CD8-positive, alpha-beta memory T cell (primary cell): ENCODE data around the gene PPP1R12C. TPM values are rescaled to one million over a fixed set of nuclear protein-coding genes. Genes with fewer than 3 reads are reported as not detected.

ENCODE experiments used
- CTCF ChIA-PET: fragments of 350-600 bp; sonication (Branson Sonifier 250); formaldehyde crosslinking; loops from one replicate; lab custom pipeline; 2021; ENCODE audit warnings: antibody characterized with exemption; lab: Charles Lee
- POLR2A ChIA-PET: fragments of 350-600 bp; sonication (Branson Sonifier 250); formaldehyde crosslinking; loops from one replicate; lab custom pipeline; 2021; ENCODE audit warnings: antibody characterized with exemption; lab: Charles Lee
- DNase-seq, 5 donors: peaks; one replicate each; pipeline versions ENCODE4 v3.0.0 to v3.0.0-alpha.2; 2020 to 2022; ENCODE audit warnings: mixed read lengths in 1 of 5
- H3K27ac ChIP-seq: one replicate; pipeline ENCODE4 v1.7.0; 2013; ENCODE audit warnings: low read depth, mild to moderate bottlenecking, low read length, moderate library complexity
- H3K27me3 ChIP-seq: 2 replicates; pipeline ENCODE4 v1.7.0; 2013; ENCODE audit warnings: low read length, mild to moderate bottlenecking; ENCODE audit not compliant: insufficient read depth, poor library complexity, severe bottlenecking
- H3K36me3 ChIP-seq: 2 replicates; pipeline ENCODE4 v1.7.0; 2013; ENCODE audit warnings: mild to moderate bottlenecking, low read length, moderate library complexity; ENCODE audit not compliant: insufficient read depth
- H3K4me1 ChIP-seq: 2 replicates; pipeline ENCODE4 v1.7.0; 2013; ENCODE audit warnings: mild to moderate bottlenecking, low read length, moderate library complexity; ENCODE audit not compliant: insufficient read depth
- H3K4me3 ChIP-seq: 2 replicates; pipeline ENCODE4 v1.7.0; 2013; ENCODE audit warnings: mild to moderate bottlenecking, low read length
- H3K9me3 ChIP-seq: 2 replicates; pipeline ENCODE4 v1.7.0; 2013; ENCODE audit warnings: mild to moderate bottlenecking, low read length
- H3K27ac Mint-ChIP-seq, 8 donors: one replicate each; pipeline ENCODE4 v1.8.0; 2020 to 2021; ENCODE audit warnings: mixed read lengths in 8 of 8, mild to moderate bottlenecking in 6 of 8, inconsistent platforms in 3 of 8, moderate library complexity in 3 of 8
- H3K27me3 Mint-ChIP-seq, 2 donors: one replicate each; pipeline ENCODE4 v1.8.0; 2020 to 2021; ENCODE audit warnings: mixed read lengths in 2 of 2, mild to moderate bottlenecking in 1 of 2, moderate library complexity in 1 of 2
- H3K36me3 Mint-ChIP-seq, 3 donors: one replicate each; pipeline ENCODE4 v1.8.0; 2020 to 2021; ENCODE audit warnings: mixed read lengths in 3 of 3, inconsistent platforms in 1 of 3, mild to moderate bottlenecking in 1 of 3
- H3K4me1 Mint-ChIP-seq, 3 donors: one replicate each; pipeline ENCODE4 v1.8.0; 2020 to 2021; ENCODE audit warnings: mixed read lengths in 3 of 3, inconsistent platforms in 1 of 3, mild to moderate bottlenecking in 1 of 3
- H3K4me3 Mint-ChIP-seq, 7 donors: one replicate each; pipeline ENCODE4 v1.8.0; 2020 to 2021; ENCODE audit warnings: mixed read lengths in 7 of 7, mild to moderate bottlenecking in 6 of 7, moderate library complexity in 4 of 7, inconsistent platforms in 2 of 7
- H3K9me3 Mint-ChIP-seq, 5 donors: one replicate each; pipeline ENCODE4 v1.8.0; 2020 to 2022; ENCODE audit warnings: mixed read lengths in 5 of 5, mild to moderate bottlenecking in 3 of 5, moderate library complexity in 2 of 5, inconsistent platforms in 1 of 5
- polyA plus RNA-seq: library from polyadenylated mRNA; unstranded; fragments of 300-500 nt; fragmentation: Illumina TruSeq; gene quantifications from one replicate; pipeline ENCODE4 v1.2.3, GENCODE V29; 2021
- total RNA-seq, 2 experiments: library from RNA; stranded (reverse); gene quantifications; one replicate each; pipeline ENCODE4 v1.2.3, GENCODE V29; 2021

Gene PPP1R12C
- total and polyA plus RNA-seq, 3 experiments from 2014 or later, result 7.7 to 98.3 (median 95.4) TPM

GRCh38 chr19:55152017-55152416, 34.6 kb upstream of the PPP1R12C start:
- Mint-ChIP-seq H3K4me3 (no peak overlapping the region), H3K36me3 (peaks cover 0 to 1% (median 0%) of the 10 kb centered on the region in 3 donors), H3K27ac (peak overlapping the region; percentile 34 to 95 (median 73)), H3K4me1 (peaks cover 23 to 29% (median 25%) of the 10 kb centered on the region in 3 donors), H3K27me3 (peaks cover 25 to 27% of the 10 kb centered on the region in 2 donors), H3K9me3 (peaks cover 3 to 12% (median 7%) of the 10 kb centered on the region in 5 donors)
- no peak overlapping the region for H3K27ac ChIP-seq
- H3K36me3 ChIP-seq, result no peaks in the 10 kb centered on the region
- H3K4me3 ChIP-seq, result no peak overlapping the region
- peaks cover 10% of the 10 kb centered on the region for H3K9me3 ChIP-seq
- no peak for DNase-seq
- H3K27me3 ChIP-seq, result peaks cover 5% of the 10 kb centered on the region
- peaks cover 28% of the 10 kb centered on the region for H3K4me1 ChIP-seq
- POLR2A ChIA-PET, result no interaction called here
- CTCF ChIA-PET, result no interaction called here

DNA sequence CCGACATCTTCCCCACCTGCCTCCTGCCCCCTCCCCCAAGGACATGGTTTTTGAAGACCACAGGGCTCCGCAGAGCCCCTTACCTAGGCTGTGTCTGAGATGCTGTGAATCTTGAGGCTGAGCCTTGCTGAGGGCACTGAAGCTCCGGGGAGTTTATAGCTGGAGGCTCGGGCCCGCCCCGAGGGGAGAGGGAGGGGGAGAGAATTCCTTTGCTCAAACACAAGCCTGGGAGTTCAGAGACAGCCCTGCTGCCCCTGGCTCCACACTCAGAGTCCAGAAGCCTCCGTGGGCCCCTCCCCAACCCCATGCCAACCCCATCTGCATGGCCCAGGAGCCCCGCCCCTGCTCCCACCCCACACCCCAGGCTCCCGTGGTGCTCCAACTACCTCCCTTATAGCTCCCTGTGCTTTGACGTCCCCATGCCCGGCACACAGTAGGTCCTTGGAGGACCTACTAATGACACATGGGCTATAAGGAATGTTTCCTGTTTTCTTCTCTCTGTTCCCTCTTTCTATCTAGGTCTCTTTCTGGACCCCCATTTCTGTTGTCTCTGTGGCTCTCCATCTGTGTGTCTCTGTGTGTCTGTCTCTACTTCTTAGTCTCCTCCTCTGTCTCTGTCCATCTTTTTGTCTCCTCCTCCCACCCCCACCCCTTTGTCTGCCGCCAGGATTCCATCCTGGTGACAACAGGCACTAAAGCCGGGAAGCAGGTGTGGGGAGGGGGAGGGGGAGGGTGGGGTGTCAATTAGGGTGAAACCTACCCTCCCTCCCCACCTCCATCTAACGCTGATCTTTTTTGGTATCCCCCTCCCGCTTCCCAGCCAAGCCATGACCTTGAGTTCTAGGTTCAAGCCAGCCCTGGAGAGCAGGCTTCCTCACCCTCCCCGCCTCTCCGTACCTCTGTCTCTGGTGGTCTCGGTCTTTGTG, 31.9 kb upstream of the PPP1R12C start, which contains the start of gene TNNT1:
TNNT1 (minus strand) TSS at position 129 of the 926 bp plus-strand sequence. CDS start 2,049 bp downstream, outside the sequence.
- Histone ChIP-seq H3K9me3 (peaks cover 10% of the 10 kb centered on the region), H3K4me3 (no peak within 1 kb of the TSS), H3K27me3 (peaks cover 14% of the 10 kb centered on the region), H3K4me1 (peaks cover 23% of the 10 kb centered on the region), H3K27ac (no peak within 1 kb of the TSS), H3K36me3 (no peaks in the 10 kb centered on the region)
- ChIA-PET CTCF (no interaction called here), POLR2A (no interaction called here)
- Mint-ChIP-seq H3K4me1 (peaks cover 15 to 25% (median 18%) of the 10 kb centered on the region in 3 donors), H3K4me3 (peak within 1 kb of the TSS in 4 of 7 donors; percentile 17 to 59 (median 26)), H3K27me3 (peaks cover 27 to 33% of the 10 kb centered on the region in 2 donors), H3K36me3 (peaks cover 0 to 1% (median 0%) of the 10 kb centered on the region in 3 donors), H3K9me3 (peaks cover 3 to 12% (median 7%) of the 10 kb centered on the region in 5 donors), H3K27ac (peak within 1 kb of the TSS in 1 of 8 donors; percentile 58)
- no peak for DNase-seq

- Histone ChIP-seq H3K4me3 (no peak overlapping the region), H3K27ac (peak overlapping the region; percentile 43), H3K4me1 (peaks cover 14% of the 10 kb centered on the region), H3K9me3 (peaks cover 10% of the 10 kb centered on the region), H3K36me3 (no peaks in the 10 kb centered on the region), H3K27me3 (peaks cover 15% of the 10 kb centered on the region)
- H3K27me3 Mint-ChIP-seq, result peaks cover 34 to 43% of the 10 kb centered on the region in 2 donors
- H3K36me3 Mint-ChIP-seq, result peaks cover 0 to 1% (median 0%) of the 10 kb centered on the region in 3 donors
- peak overlapping the region in 1 of 7 donors; percentile 59 for H3K4me3 Mint-ChIP-seq
- H3K9me3 Mint-ChIP-seq, result peaks cover 0 to 12% (median 5%) of the 10 kb centered on the region in 5 donors
- ChIA-PET CTCF (no interaction called here), POLR2A (no interaction called here)
- H3K4me1 Mint-ChIP-seq, result peaks cover 7 to 13% (median 8%) of the 10 kb centered on the region in 3 donors
- no peak for DNase-seq
- peak overlapping the region in 1 of 8 donors; percentile 38 for H3K27ac Mint-ChIP-seq
Observed at GRCh38 chr19:55147545-55148251, 30.3 kb upstream of the PPP1R12C start.

DNA sequence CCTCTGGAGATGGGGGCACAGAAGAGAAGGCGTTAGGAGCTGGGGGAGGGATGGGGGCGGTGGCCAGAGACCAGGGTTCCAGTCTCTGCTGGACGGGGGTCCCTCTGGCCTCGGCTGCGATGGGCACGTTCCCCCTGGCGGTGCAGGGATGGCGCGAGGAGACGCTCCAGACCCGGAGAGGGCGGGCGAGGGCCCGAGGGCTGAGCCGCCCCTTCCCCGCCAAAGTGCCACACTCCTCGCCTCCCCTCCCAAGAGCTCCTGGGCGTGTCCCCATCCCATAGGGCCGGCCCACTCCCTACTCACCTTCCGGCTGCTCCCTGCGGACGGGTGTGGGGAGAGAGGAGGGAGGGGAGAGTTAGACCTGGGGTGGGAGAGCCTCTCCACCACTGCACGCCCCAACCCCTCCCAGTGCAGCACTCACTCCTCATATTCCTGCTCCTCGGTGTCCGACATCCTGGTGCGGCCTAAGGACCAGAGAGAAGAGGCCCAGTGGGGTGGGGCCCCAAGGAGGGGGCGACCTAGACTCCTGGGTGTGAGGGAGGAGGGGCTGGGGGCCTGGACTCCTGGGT, 29.4 kb upstream of the PPP1R12C start:
- no peak overlapping the region for H3K27ac Mint-ChIP-seq
- H3K27me3 Mint-ChIP-seq, result peaks cover 40 to 43% of the 10 kb centered on the region in 2 donors
- H3K4me3 ChIP-seq, result no peak overlapping the region
- peaks cover 1 to 6% (median 2%) of the 10 kb centered on the region in 3 donors for H3K4me1 Mint-ChIP-seq
- peaks cover 0 to 6% (median 2%) of the 10 kb centered on the region in 5 donors for H3K9me3 Mint-ChIP-seq
- no peak for DNase-seq
- peaks cover 5% of the 10 kb centered on the region for H3K4me1 ChIP-seq
- peaks cover 4% of the 10 kb centered on the region for H3K9me3 ChIP-seq
- POLR2A ChIA-PET, result interaction anchor here (0.6 kb wide), 1 partner anchor 468 kb away, joined by 4 read pairs; no protein-coding TSS in a partner anchor
- H3K36me3 Mint-ChIP-seq, result no peaks in the 10 kb centered on the region
- no peak overlapping the region for H3K4me3 Mint-ChIP-seq
- CTCF ChIA-PET, result interaction anchor here (1.0 kb wide), 1 partner anchor 155 kb away, joined by 3 read pairs; no protein-coding TSS in a partner anchor
- H3K27ac ChIP-seq, result peak overlapping the region; percentile 43
- no peaks in the 10 kb centered on the region for H3K36me3 ChIP-seq
- H3K27me3 ChIP-seq, result peaks cover 17% of the 10 kb centered on the region

GRCh38 chr19:55146078-55146704, 28.8 kb upstream of the PPP1R12C start:
- H3K4me1 Mint-ChIP-seq, result peaks cover 0 to 6% (median 1%) of the 10 kb centered on the region in 3 donors
- H3K27me3 ChIP-seq, result peaks cover 23% of the 10 kb centered on the region
- no peak for DNase-seq
- POLR2A ChIA-PET, result interaction anchor here (0.6 kb wide), 1 partner anchor 468 kb away, joined by 4 read pairs; no protein-coding TSS in a partner anchor
- H3K36me3 ChIP-seq, result no peaks in the 10 kb centered on the region
- no peak overlapping the region for H3K27ac ChIP-seq
- no peak overlapping the region for H3K4me3 Mint-ChIP-seq
- H3K4me1 ChIP-seq, result no peaks in the 10 kb centered on the region
- H3K9me3 Mint-ChIP-seq, result no peaks in the 10 kb centered on the region
- no peak overlapping the region for H3K4me3 ChIP-seq
- peaks cover 45 to 46% of the 10 kb centered on the region in 2 donors for H3K27me3 Mint-ChIP-seq
- CTCF ChIA-PET, result interaction anchor here (1.0 kb wide), 1 partner anchor 156 kb away, joined by 3 read pairs; no protein-coding TSS in a partner anchor
- no peaks in the 10 kb centered on the region for H3K9me3 ChIP-seq
- H3K36me3 Mint-ChIP-seq, result no peaks in the 10 kb centered on the region
- no peak overlapping the region for H3K27ac Mint-ChIP-seq

- ChIA-PET CTCF (interaction anchor here (6.5 kb wide), 1 partner anchor 359 kb away, joined by 80 read pairs; no protein-coding TSS in a partner anchor), POLR2A (interaction anchor here (0.6 kb wide), 1 partner anchor 136 kb away, joined by 5 read pairs; no protein-coding TSS in a partner anchor)
- H3K27ac ChIP-seq, result no peak overlapping the region
- H3K27me3 Mint-ChIP-seq, result peaks cover 49 to 52% of the 10 kb centered on the region in 2 donors
- no peaks in the 10 kb centered on the region for H3K9me3 Mint-ChIP-seq
- no peaks in the 10 kb centered on the region for H3K36me3 Mint-ChIP-seq
- peaks cover 0 to 9% (median 1%) of the 10 kb centered on the region in 3 donors for H3K4me1 Mint-ChIP-seq
- H3K27ac Mint-ChIP-seq, result no peak overlapping the region
- no peak for DNase-seq
- H3K4me1 ChIP-seq, result no peaks in the 10 kb centered on the region
- H3K36me3 ChIP-seq, result no peaks in the 10 kb centered on the region
- peaks cover 27% of the 10 kb centered on the region for H3K27me3 ChIP-seq
- H3K9me3 ChIP-seq, result no peaks in the 10 kb centered on the region
- no peak overlapping the region for H3K4me3 ChIP-seq
- H3K4me3 Mint-ChIP-seq, result no peak overlapping the region
Observed at GRCh38 chr19:55145232-55145631, 27.8 kb upstream of the PPP1R12C start.

DNA sequence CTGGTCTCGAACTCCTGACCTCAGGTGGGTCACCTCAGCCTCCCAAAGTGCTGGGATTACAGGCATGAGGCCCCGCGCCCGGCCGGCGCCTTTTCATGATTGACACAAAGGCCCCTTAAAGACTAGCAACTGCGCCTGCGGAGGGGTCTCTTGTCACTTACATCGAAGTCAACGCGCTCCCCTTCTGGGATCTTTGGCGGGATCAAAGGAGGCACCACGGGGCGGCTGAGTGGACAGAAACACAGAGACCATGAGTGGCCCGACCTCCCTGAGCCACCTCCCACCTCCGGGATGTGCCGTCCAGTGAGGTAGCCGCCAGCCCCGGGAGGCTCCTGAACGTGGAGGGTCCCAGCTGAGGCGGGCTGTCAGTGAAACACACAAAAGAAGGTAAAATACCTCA, 24.3 kb upstream of the PPP1R12C start:
- H3K27ac ChIP-seq, result no peak overlapping the region
- Mint-ChIP-seq H3K4me3 (no peak overlapping the region), H3K36me3 (no peaks in the 10 kb centered on the region), H3K9me3 (no peaks in the 10 kb centered on the region), H3K27ac (no peak overlapping the region), H3K4me1 (peaks cover 0 to 9% (median 0%) of the 10 kb centered on the region in 3 donors), H3K27me3 (peaks cover 51 to 53% of the 10 kb centered on the region in 2 donors)
- ChIA-PET CTCF (interaction anchor here (0.6 to 6.5 kb wide), 25 partner anchors 9 to 484 kb away, joined by 3 to 80 read pairs (median 4); partner anchors contain the start of genes ISOC2, NAT14, PPP1R12C and TMEM238), POLR2A (interaction anchor here (0.6 to 1.2 kb wide), 3 partner anchors 112 to 294 kb away, joined by 3 to 7 read pairs (median 4); no protein-coding TSS in a partner anchor)
- peaks cover 27% of the 10 kb centered on the region for H3K27me3 ChIP-seq
- no peak overlapping the region for H3K4me3 ChIP-seq
- no peak for DNase-seq
- H3K4me1 ChIP-seq, result no peaks in the 10 kb centered on the region
- H3K36me3 ChIP-seq, result no peaks in the 10 kb centered on the region
- H3K9me3 ChIP-seq, result no peaks in the 10 kb centered on the region
